Muscle of leg (tissue), 11 donors: ENCODE results near the gene SULF2. TPM values are rescaled to one million over a fixed set of nuclear protein-coding genes. Genes with fewer than 3 reads are reported as not detected.

Experiments used
- DNase-seq: peaks from one replicate; pipeline ENCODE4 v3.0.0; 2013
- H3K27ac ChIP-seq: one replicate; pipeline ENCODE4 v1.5.1; 2013; ENCODE audit warnings: mild to moderate bottlenecking, low read length, control low read depth
- H3K27me3 ChIP-seq: one replicate; pipeline ENCODE4 v1.6.1; 2013; ENCODE audit warnings: low read length; ENCODE audit not compliant: control insufficient read depth, insufficient read depth
- H3K36me3 ChIP-seq: one replicate; pipeline ENCODE4 v1.6.1; 2013; ENCODE audit warnings: low read length; ENCODE audit not compliant: control insufficient read depth, insufficient read depth
- H3K4me1 ChIP-seq: one replicate; pipeline ENCODE4 v1.6.1; 2013; ENCODE audit warnings: low read length; ENCODE audit not compliant: control insufficient read depth, insufficient read depth
- H3K4me3 ChIP-seq: one replicate; pipeline ENCODE4 v1.5.1; 2013; ENCODE audit warnings: low read length, control low read depth
- H3K9me3 ChIP-seq: replicated peaks from 2 replicates; pipeline ENCODE4 v1.6.1; 2013; ENCODE audit warnings: low read depth, low read length; ENCODE audit not compliant: control insufficient read depth
- WGBS: methylation state at CpG from one replicate; pipeline ENCODE4 v1.1.5; 2013; ENCODE audit warnings: missing lambda C conversion rate; ENCODE audit not compliant: insufficient coverage; 5-methylcytosine and 5-hydroxymethylcytosine counted together
- polyA plus RNA-seq, 8 donors: library from polyadenylated mRNA; unstranded; fragments of 120-200 nt; gene quantifications; one replicate each; pipeline versions ENCODE4 v1.2.1 to v1.2.3, GENCODE V29; 2013; ENCODE audit warnings: inconsistent platforms in 1 of 8, low replicate concordance in 1 of 8; ENCODE audit not compliant: insufficient read length in 8 of 8, insufficient read depth in 1 of 8
- total RNA-seq: library from RNA; stranded (reverse); fragments of 120-200 nt; gene quantifications from one replicate; pipeline ENCODE4 v1.2.4, GENCODE V29; 2013

Gene SULF2
- total and polyA plus RNA-seq, 9 donors: 31.6 to 121 (median 56.4) TPM

GRCh38 chr20:47740121-47740861, 45.0 kb downstream of the SULF2 start:
- Histone ChIP-seq H3K36me3 (no peaks in the 10 kb centered on the region), H3K27ac (no peak overlapping the region), H3K27me3 (peaks cover 2% of the 10 kb centered on the region), H3K9me3 (no peaks in the 10 kb centered on the region), H3K4me1 (peaks cover 14% of the 10 kb centered on the region), H3K4me3 (no peak overlapping the region)
- DNase-seq: no peak
- 71% methylated on average over 6 of the region's 10 CpGs for WGBS

DNA sequence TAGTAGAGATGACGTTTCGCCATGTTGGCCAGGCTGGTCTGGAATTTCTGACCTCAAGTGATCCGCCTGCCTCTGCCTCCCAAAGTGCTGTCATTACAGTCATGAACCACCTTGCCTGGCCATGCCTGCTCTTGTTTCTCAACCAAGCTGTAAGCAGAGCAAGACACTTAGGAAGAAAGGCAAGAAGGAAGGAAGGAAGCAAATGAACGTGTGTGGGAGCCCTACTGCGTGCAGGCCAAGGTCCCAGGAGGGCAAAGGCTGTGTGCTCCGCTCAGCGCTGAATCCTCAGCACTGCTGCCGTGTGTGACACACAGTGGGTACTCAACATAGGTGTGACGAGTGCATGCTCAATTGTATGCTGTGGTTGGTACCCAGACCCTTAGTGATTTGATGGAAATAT, 47.4 kb downstream of the SULF2 start:
- no peak overlapping the region for H3K27ac ChIP-seq
- no peaks in the 10 kb centered on the region for H3K36me3 ChIP-seq
- 94% methylated on average over 9 of the region's 9 CpGs for WGBS
- no peak for DNase-seq
- peaks cover 14% of the 10 kb centered on the region for H3K4me1 ChIP-seq
- H3K9me3 ChIP-seq: peaks cover 3% of the 10 kb centered on the region
- peaks cover 2% of the 10 kb centered on the region for H3K27me3 ChIP-seq
- H3K4me3 ChIP-seq: no peak overlapping the region

DNA sequence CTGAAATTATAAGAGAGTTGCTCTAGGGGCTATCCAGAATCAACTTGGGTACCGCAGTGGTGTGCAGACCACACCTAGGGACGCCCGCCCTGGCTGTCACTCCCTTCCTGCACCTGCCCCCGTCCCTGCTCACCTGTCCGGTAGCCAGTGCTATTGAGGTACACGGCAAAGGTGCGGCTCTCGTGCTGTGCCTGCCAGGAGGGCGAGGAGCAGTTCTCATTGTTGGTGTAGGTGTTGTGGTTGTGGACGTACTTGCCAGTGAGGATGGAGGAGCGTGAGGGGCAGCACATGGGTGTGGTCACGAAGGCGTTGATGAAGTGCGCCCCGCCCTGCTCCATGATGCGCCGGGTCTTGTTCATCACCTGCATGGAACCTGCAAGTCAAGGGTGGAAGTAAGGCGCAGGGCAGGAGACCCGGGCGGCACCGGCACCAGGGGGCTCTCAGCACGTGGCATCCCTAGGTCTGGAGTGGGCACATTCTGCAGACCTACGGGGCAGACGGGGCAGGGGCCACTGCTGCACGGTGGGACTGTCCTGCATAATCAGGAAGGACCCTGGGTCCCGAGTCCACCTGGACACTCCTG, 48.6 kb downstream of the SULF2 start:
- H3K27me3 ChIP-seq: peaks cover 2% of the 10 kb centered on the region
- H3K4me3 ChIP-seq: no peak overlapping the region
- H3K27ac ChIP-seq: no peak overlapping the region
- peaks cover 3% of the 10 kb centered on the region for H3K9me3 ChIP-seq
- DNase-seq: no peak
- WGBS: 93% methylated on average over 23 of the region's 26 CpGs
- H3K4me1 ChIP-seq: peaks cover 6% of the 10 kb centered on the region
- H3K36me3 ChIP-seq: peaks cover 2% of the 10 kb centered on the region

GRCh38 chr20:47735412-47736400, 49.6 kb downstream of the SULF2 start:
- H3K27me3 ChIP-seq: no peaks in the 10 kb centered on the region
- 78% methylated on average over 7 of the region's 17 CpGs for WGBS
- H3K36me3 ChIP-seq: peaks cover 3% of the 10 kb centered on the region
- no peak overlapping the region for H3K27ac ChIP-seq
- H3K9me3 ChIP-seq: peaks cover 3% of the 10 kb centered on the region
- DNase-seq: no peak
- no peaks in the 10 kb centered on the region for H3K4me1 ChIP-seq
- no peak overlapping the region for H3K4me3 ChIP-seq

- Histone ChIP-seq H3K36me3 (peaks cover 3% of the 10 kb centered on the region), H3K27ac (no peak overlapping the region), H3K27me3 (no peaks in the 10 kb centered on the region), H3K4me3 (no peak overlapping the region), H3K9me3 (peaks cover 3% of the 10 kb centered on the region), H3K4me1 (no peaks in the 10 kb centered on the region)
- 100% methylated on average over 1 of the region's 2 CpGs for WGBS
- DNase-seq: no peak
Measured at GRCh38 chr20:47734870-47735269, 50.4 kb downstream of the SULF2 start.

DNA sequence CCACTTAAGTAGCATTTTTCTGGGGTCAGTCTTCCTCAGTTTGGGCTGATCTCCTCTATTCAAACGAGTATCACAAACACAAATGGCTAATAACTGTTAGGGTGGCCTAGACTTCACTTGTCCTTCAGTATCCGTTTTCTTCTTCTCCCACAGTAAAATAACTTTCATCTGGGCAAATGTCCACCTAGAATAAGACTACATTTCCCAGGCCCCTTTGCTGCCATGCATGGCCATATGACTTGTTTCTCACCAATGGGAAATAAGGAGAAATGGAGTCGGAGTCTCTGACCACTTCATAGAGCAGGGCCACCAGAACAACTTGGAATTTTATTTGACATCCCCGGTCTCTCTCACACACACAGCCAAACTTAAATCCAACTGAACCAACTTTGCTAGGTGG, 51.4 kb downstream of the SULF2 start:
- DNase-seq: no peak
- H3K27me3 ChIP-seq: no peaks in the 10 kb centered on the region
- peaks cover 3% of the 10 kb centered on the region for H3K36me3 ChIP-seq
- no CpG with 5 or more reads among the region's 4 CpGs for WGBS
- no peaks in the 10 kb centered on the region for H3K4me1 ChIP-seq
- H3K9me3 ChIP-seq: peaks cover 3% of the 10 kb centered on the region
- no peak overlapping the region for H3K4me3 ChIP-seq
- no peak overlapping the region for H3K27ac ChIP-seq

GRCh38 chr20:47730744-47731143, 54.5 kb downstream of the SULF2 start:
- WGBS: 70% methylated on average over 1 of the region's 4 CpGs
- Histone ChIP-seq H3K4me1 (peaks cover 23% of the 10 kb centered on the region), H3K27me3 (no peaks in the 10 kb centered on the region), H3K4me3 (no peak overlapping the region), H3K36me3 (peaks cover 3% of the 10 kb centered on the region), H3K9me3 (peaks cover 3% of the 10 kb centered on the region), H3K27ac (no peak overlapping the region)
- no peak for DNase-seq

DNA sequence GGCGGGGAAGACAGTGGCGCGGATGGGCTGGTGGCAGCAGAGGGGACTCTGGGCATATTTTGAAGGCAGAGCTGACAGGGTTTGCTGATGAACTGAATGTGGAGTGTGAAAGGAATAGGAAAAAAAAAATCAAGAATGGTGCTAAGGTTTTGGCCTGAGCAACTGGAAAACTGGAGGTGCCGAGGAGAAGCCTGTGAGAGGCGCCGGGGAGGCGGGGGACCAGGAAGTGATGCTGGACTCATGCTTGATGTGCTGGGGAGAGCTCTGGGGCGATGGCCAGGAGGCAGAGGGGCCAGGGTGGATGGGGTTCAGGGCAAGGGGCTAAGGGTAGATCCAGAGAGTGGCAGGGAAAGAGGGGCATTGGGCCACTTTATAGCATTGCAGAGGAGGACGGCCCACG, 55.8 kb downstream of the SULF2 start:
- WGBS: 84% methylated on average over 10 of the region's 10 CpGs
- peaks cover 2% of the 10 kb centered on the region for H3K27me3 ChIP-seq
- H3K4me1 ChIP-seq: peaks cover 26% of the 10 kb centered on the region
- H3K36me3 ChIP-seq: peaks cover 3% of the 10 kb centered on the region
- H3K27ac ChIP-seq: no peak overlapping the region
- H3K4me3 ChIP-seq: no peak overlapping the region
- peak; percentile 47 for DNase-seq
- no peaks in the 10 kb centered on the region for H3K9me3 ChIP-seq

DNA sequence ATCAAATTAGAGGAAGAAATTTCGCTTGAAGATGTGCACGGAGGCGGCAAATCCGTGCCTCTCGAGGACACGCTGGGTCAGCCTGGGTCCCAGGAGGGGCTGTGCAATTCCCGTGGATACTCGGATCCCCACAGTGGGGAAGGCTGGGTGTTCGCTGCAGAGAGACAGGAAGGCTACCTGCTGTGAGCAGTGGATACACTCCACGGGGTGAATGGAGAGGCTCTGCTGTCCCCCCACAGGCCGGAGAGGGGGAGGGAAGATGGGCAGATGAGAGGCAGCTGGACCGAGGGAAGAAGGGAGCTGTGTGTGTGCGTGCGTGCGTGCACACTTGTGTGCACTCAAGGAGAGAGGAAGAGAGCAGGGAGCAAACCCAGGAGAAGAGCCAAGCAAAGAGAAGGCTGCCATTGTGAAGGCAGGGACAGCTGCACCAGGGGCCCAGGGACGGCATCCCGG, 57.3 kb downstream of the SULF2 start:
- peak overlapping the region; percentile 29 for H3K27ac ChIP-seq
- WGBS: 50% methylated on average over 17 of the region's 17 CpGs
- DNase-seq: peak; percentile 63
- H3K27me3 ChIP-seq: peaks cover 2% of the 10 kb centered on the region
- no peaks in the 10 kb centered on the region for H3K9me3 ChIP-seq
- H3K4me1 ChIP-seq: peaks cover 26% of the 10 kb centered on the region
- H3K4me3 ChIP-seq: no peak overlapping the region
- peaks cover 3% of the 10 kb centered on the region for H3K36me3 ChIP-seq
